ENCODE measurements around the gene DNAJC12.

DNAJC12 gene

GRCh38 chr10:67801118-67801517, 36.9 kb downstream of the DNAJC12 start:
- no peak for TF ChIP-seq CTCF (IDR thresholded peaks at IDR 0.05; ENCODE audit: control extremely low read depth, extremely low read depth, low read depth, missing control alignments)
- CTCF ChIA-PET: interaction anchor here (1.3 to 3.3 kb wide), 3 partner anchors 11 to 54 kb away, joined by 3 to 18 read pairs (median 11); no protein-coding TSS in a partner anchor
- DNase-seq (ENCODE audit: extremely low spot score): no peak
- POLR2A ChIA-PET: no interaction called here

GRCh38 chr10:67794909-67795460, 43.0 kb downstream of the DNAJC12 start:
- no peak for DNase-seq (ENCODE audit: extremely low spot score)
- CTCF ChIA-PET: interaction anchor here (0.9 to 2.3 kb wide), 7 partner anchors 10 to 361 kb away, joined by 3 to 7 read pairs (median 3); no protein-coding TSS in a partner anchor
- TF ChIP-seq CTCF (IDR thresholded peaks at IDR 0.05; ENCODE audit: control extremely low read depth, extremely low read depth, low read depth, missing control alignments): no peak
- POLR2A ChIA-PET: interaction anchor here (0.6 kb wide), 1 partner anchor 428 kb away, joined by 3 read pairs; no protein-coding TSS in a partner anchor

- no peak for DNase-seq (ENCODE audit: extremely low spot score)
- CTCF ChIA-PET: interaction anchor here (0.9 to 2.3 kb wide), 6 partner anchors 9 to 361 kb away, joined by 3 to 7 read pairs (median 4); no protein-coding TSS in a partner anchor
- no peak for TF ChIP-seq CTCF (IDR thresholded peaks at IDR 0.05; ENCODE audit: control extremely low read depth, extremely low read depth, low read depth, missing control alignments)
- POLR2A ChIA-PET: no interaction called here
Observed at GRCh38 chr10:67794256-67794655, 43.7 kb downstream of the DNAJC12 start.

- TF ChIP-seq CTCF (IDR thresholded peaks at IDR 0.05; ENCODE audit: control extremely low read depth, extremely low read depth, low read depth, missing control alignments): no peak
- DNase-seq (ENCODE audit: extremely low spot score): no peak
- CTCF ChIA-PET: interaction anchor here (1.5 to 2.2 kb wide), 2 partner anchors 14 to 364 kb away, joined by 3 to 12 read pairs; no protein-coding TSS in a partner anchor
- POLR2A ChIA-PET: no interaction called here
Observed at GRCh38 chr10:67793313-67793712, 44.7 kb downstream of the DNAJC12 start.

- CTCF ChIA-PET: interaction anchor here (0.6 to 2.2 kb wide), 3 partner anchors 13 to 364 kb away, joined by 3 to 12 read pairs (median 3); no protein-coding TSS in a partner anchor
- POLR2A ChIA-PET: no interaction called here
- no peak for TF ChIP-seq CTCF (IDR thresholded peaks at IDR 0.05; ENCODE audit: control extremely low read depth, extremely low read depth, low read depth, missing control alignments)
Observed at GRCh38 chr10:67792653-67793052, 45.3 kb downstream of the DNAJC12 start.

GRCh38 chr10:67790534-67791408, 47.2 kb downstream of the DNAJC12 start:
- TF ChIP-seq CTCF (IDR thresholded peaks at IDR 0.05; ENCODE audit: control extremely low read depth, extremely low read depth, low read depth, missing control alignments): no peak
- ChIA-PET POLR2A (no interaction called here), CTCF (interaction anchor here (0.7 to 4.4 kb wide), 5 partner anchors 11 to 511 kb away, joined by 3 to 63 read pairs (median 4); no protein-coding TSS in a partner anchor)
- no peak for DNase-seq (ENCODE audit: extremely low spot score)

More at GRCh38 chr10:67792653-67793052, 45.3 kb downstream of the DNAJC12 start:
- no peak for DNase-seq (ENCODE audit: extremely low spot score)
